SU-DHL-6 (cell line): ENCODE results near the gene PSMA7.

Experiments used
- CTCF ChIP-seq: fragments of 200-600 bp; sonication (generic); IDR thresholded peaks from one replicate; pipeline ENCODE4 v1.5.1; 2017; ENCODE audit warnings: antibody characterized with exemption, mild to moderate bottlenecking, low read length, moderate library complexity; ENCODE audit not compliant: insufficient read depth, poor library complexity, severe bottlenecking
- EZH2phosphoT487 ChIP-seq: fragments of 200-600 bp; sonication (generic), shearing (Covaris generic); conservative IDR thresholded peaks from 2 replicates; pipeline ENCODE4 v1.6.1; 2018; ENCODE audit warnings: mild to moderate bottlenecking, antibody characterized with exemption, low read length, moderate library complexity, mixed read lengths

GRCh38 chr20:62143081-62143956, at the start of gene PSMA7, which contains the start of gene SS18L1:
- no peak for TF ChIP-seq CTCF
- no peak for TF ChIP-seq EZH2phosphoT487
